HepG2 (cell line): ENCODE results near the gene PSMD1. TPM values are rescaled to one million over a fixed set of nuclear protein-coding genes. Genes with fewer than 3 reads are reported as not detected.
A peak's percentile ranks its signal among the peaks of the same experiment; 100 is the strongest.

ENCODE experiments used
- FIP1L1 ChIP-seq: fragments of 200-400 bp; formaldehyde crosslinking; IDR thresholded peaks from 2 replicates; pipeline ENCODE4 v1.6.1; 2018; ENCODE audit warnings: low read depth, mild to moderate bottlenecking, low read length, moderate library complexity, borderline replicate concordance; ENCODE audit not compliant: insufficient read depth
- GATA4 ChIP-seq: sonication (generic); IDR thresholded peaks from 2 replicates; pipeline ENCODE4 v1.6.1; 2016; ENCODE audit warnings: antibody characterized with exemption, low read depth, borderline replicate concordance
- HCFC1 ChIP-seq: fragments of 150-350 bp; IDR thresholded peaks from 2 replicates; pipeline ENCODE4 v1.6.1; 2014; ENCODE audit warnings: low read depth, low read length
- PHF5A ChIP-seq: IDR thresholded peaks from one replicate; pipeline ENCODE4 v1.6.1; 2018; ENCODE audit warnings: low read depth, missing genetic modification reagents; ENCODE audit not compliant: unreplicated experiment
- SIN3B ChIP-seq: fragments of 150-350 bp; IDR thresholded peaks from 2 replicates; pipeline ENCODE4 v1.6.1; 2014; ENCODE audit warnings: low read length
- SRSF9 ChIP-seq: fragments of 200-400 bp; formaldehyde crosslinking; IDR thresholded peaks from 2 replicates; pipeline ENCODE4 v1.6.1; 2018; ENCODE audit warnings: borderline replicate concordance, mild to moderate bottlenecking, low read depth, low read length; ENCODE audit not compliant: insufficient read depth, poor library complexity, severe bottlenecking
- ZNF180 ChIP-seq: sonication (generic); formaldehyde crosslinking; IDR thresholded peaks from 2 replicates; pipeline ENCODE4 v1.4.0; 2020; ENCODE audit warnings: low read depth, missing genetic modification reagents, borderline replicate concordance
- polyA plus RNA-seq, 8 experiments: library from polyadenylated mRNA; depleted of rRNA in 3 of 8; stranded (reverse) in 7 of 8; unstranded in 1 of 8; fragments of >200 nt; fragmentation: Illumina TruSeq in 4 of 8; extraction: Trizol in 4 of 8; gene quantifications; 2 replicates each; pipeline versions ENCODE4 v1.2.1 to v1.2.3, GENCODE V29; 2011 to 2016; ENCODE audit warnings: low read depth in 4 of 8, missing spikeins in 1 of 8, mixed read lengths in 1 of 8; ENCODE audit not compliant: insufficient read depth in 1 of 8
- total RNA-seq, 5 experiments: library from RNA; depleted of rRNA; stranded (reverse); fragments of >200 nt; fragmentation: Illumina TruSeq; extraction: Trizol; gene quantifications; 2 replicates each; pipeline ENCODE4 v1.2.3, GENCODE V29; 2016; ENCODE audit warnings: low read depth in 1 of 5
- TF ChIP-seq, protein P1 (sequence below): sonication (generic); formaldehyde crosslinking; IDR thresholded peaks from one replicate; pipeline ENCODE4 v1.5.1; 2020; ENCODE audit warnings: mild to moderate bottlenecking, missing genetic modification reagents; ENCODE audit errors: not compliant biosample characterization
- TF ChIP-seq, protein P2 (sequence below): sonication (generic); formaldehyde crosslinking; IDR thresholded peaks from 2 replicates; pipeline ENCODE4 v1.4.0; 2020; ENCODE audit warnings: mild to moderate bottlenecking, missing genetic modification reagents
- TF ChIP-seq, protein P3 (sequence below): IDR thresholded peaks from 2 replicates; pipeline ENCODE4 v1.6.1; 2016
- TF ChIP-seq, protein P4 (sequence below): sonication (generic); formaldehyde crosslinking; IDR thresholded peaks from 2 replicates; pipeline ENCODE4 v1.8.0; 2022; ENCODE audit warnings: low read depth, missing genetic modification reagents

Gene PSMD1
- total and polyA plus RNA-seq, 2 of the 13 experiments (the other 11 are each of a cell fraction or from before 2014, with no cell fraction given), result 136 to 191 TPM

DNA sequence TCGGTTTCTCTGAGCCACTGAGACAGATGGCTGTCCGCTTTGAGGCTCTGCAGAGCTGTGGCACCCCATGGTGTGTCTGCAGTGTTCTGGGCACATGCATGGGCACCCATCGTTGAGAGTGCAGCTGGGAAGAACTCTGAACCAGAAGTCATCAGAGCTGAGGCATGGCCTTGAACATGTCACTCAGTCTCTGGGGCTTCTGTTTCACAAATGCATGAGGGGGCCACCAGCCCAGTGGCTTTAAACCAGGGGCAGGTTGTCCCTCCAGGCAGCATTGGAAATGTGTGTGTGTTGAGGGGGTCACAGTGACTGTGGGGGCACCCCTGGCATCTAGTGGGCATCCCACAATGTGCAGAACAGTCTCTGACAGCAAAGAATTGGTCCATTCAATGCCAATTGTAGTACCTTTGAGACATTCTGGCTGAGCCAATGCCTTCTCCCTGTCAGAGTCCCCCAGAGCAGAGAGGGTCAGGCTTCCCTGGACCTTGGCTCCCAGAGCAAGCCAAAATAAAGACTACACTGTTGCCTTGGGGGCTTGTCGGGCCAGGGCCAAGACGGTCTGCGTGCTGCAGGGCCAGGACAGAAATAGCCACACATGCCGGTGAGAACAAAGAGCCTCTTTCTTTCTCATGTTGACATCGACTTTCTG, 9.3 kb upstream of the PSMD1 start (continued):
- TF ChIP-seq ZNF180 (CRISPR knock-in tag), result no peak
- TF ChIP-seq, protein P1, sequence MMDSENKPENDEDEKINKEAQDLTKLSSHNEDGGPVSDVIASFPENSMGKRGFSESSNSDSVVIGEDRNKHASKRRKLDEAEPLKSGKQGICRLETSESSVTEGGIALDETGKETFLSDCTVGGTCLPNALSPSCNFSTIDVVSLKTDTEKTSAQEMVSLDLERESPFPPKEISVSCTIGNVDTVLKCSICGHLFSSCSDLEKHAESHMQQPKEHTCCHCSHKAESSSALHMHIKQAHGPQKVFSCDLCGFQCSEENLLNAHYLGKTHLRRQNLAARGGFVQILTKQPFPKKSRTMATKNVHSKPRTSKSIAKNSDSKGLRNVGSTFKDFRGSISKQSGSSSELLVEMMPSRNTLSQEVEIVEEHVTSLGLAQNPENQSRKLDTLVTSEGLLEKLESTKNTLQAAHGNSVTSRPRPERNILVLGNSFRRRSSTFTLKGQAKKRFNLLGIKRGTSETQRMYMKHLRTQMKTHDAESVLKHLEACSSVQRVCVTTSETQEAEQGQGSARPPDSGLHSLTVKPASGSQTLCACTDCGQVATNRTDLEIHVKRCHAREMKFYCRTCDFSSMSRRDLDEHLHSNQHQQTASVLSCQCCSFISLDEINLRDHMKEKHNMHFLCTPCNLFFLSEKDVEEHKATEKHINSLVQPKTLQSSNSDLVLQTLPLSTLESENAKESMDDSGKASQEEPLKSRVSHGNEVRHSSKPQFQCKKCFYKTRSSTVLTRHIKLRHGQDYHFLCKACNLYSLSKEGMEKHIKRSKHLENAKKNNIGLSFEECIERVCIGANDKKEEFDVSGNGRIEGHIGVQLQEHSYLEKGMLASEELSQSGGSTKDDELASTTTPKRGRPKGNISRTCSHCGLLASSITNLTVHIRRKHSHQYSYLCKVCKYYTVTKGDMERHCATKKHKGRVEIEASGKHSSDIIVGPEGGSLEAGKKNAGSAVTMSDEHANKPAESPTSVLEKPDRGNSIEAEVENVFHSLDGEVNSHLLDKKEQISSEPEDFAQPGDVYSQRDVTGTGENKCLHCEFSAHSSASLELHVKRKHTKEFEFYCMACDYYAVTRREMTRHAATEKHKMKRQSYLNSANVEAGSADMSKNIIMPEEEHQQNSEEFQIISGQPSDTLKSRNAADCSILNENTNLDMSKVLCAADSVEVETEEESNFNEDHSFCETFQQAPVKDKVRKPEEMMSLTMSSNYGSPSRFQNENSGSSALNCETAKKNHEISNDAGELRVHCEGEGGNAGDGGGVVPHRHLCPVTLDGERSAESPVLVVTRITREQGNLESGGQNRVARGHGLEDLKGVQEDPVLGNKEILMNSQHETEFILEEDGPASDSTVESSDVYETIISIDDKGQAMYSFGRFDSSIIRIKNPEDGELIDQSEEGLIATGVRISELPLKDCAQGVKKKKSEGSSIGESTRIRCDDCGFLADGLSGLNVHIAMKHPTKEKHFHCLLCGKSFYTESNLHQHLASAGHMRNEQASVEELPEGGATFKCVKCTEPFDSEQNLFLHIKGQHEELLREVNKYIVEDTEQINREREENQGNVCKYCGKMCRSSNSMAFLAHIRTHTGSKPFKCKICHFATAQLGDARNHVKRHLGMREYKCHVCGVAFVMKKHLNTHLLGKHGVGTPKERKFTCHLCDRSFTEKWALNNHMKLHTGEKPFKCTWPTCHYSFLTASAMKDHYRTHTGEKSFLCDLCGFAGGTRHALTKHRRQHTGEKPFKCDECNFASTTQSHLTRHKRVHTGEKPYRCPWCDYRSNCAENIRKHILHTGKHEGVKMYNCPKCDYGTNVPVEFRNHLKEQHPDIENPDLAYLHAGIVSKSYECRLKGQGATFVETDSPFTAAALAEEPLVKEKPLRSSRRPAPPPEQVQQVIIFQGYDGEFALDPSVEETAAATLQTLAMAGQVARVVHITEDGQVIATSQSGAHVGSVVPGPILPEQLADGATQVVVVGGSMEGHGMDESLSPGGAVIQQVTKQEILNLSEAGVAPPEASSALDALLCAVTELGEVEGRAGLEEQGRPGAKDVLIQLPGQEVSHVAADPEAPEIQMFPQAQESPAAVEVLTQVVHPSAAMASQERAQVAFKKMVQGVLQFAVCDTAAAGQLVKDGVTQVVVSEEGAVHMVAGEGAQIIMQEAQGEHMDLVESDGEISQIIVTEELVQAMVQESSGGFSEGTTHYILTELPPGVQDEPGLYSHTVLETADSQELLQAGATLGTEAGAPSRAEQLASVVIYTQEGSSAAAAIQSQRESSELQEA (CRISPR knock-in tag), result no peak
- TF ChIP-seq, protein P2, sequence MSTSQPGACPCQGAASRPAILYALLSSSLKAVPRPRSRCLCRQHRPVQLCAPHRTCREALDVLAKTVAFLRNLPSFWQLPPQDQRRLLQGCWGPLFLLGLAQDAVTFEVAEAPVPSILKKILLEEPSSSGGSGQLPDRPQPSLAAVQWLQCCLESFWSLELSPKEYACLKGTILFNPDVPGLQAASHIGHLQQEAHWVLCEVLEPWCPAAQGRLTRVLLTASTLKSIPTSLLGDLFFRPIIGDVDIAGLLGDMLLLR, result peak; percentile 48; the same call in 1 of the 2 replicates
- TF ChIP-seq HCFC1, result no peak
- no peak for TF ChIP-seq SIN3B
- TF ChIP-seq GATA4, result no peak
- no peak for TF ChIP-seq SRSF9
- TF ChIP-seq, protein P3, sequence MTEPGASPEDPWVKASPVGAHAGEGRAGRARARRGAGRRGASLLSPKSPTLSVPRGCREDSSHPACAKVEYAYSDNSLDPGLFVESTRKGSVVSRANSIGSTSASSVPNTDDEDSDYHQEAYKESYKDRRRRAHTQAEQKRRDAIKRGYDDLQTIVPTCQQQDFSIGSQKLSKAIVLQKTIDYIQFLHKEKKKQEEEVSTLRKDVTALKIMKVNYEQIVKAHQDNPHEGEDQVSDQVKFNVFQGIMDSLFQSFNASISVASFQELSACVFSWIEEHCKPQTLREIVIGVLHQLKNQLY (CRISPR knock-in tag), result no peak
- TF ChIP-seq PHF5A (CRISPR knock-in tag), result no peak
- TF ChIP-seq, protein P4, sequence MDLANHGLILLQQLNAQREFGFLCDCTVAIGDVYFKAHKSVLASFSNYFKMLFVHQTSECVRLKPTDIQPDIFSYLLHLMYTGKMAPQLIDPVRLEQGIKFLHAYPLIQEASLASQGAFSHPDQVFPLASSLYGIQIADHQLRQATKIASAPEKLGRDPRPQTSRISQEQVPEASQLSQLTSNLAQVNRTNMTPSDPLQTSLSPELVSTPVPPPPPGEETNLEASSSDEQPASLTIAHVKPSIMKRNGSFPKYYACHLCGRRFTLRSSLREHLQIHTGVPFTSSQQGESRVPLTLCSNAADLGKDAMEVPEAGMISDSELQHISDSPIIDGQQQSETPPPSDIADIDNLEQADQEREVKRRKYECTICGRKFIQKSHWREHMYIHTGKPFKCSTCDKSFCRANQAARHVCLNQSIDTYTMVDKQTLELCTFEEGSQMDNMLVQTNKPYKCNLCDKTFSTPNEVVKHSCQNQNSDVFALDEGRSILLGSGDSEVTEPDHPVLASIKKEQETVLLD (CRISPR knock-in tag), result no peak
- no peak for TF ChIP-seq FIP1L1
